CD4-positive, alpha-beta T cell (primary cell): ENCODE results near the gene OXTR. TPM values are rescaled to one million over a fixed set of nuclear protein-coding genes. Genes with fewer than 3 reads are reported as not detected.

Experiments
- ATAC-seq: fragments of 200-7000 bp; cut with Tn5 transposase; one replicate; pipeline ENCODE4 v1.10.0; 2022; ENCODE audit warnings: mild to moderate bottlenecking; ENCODE audit not compliant: poor library complexity
- CTCF ChIA-PET: fragments of 350-600 bp; sonication (Branson Sonifier 250); formaldehyde crosslinking; loops from one replicate; lab custom pipeline; 2021; ENCODE audit warnings: antibody characterized with exemption, inconsistent platforms; lab: Charles Lee
- POLR2A ChIA-PET: fragments of 350-600 bp; sonication (Branson Sonifier 250); formaldehyde crosslinking; loops from one replicate; lab custom pipeline; 2021; ENCODE audit warnings: antibody characterized with exemption, inconsistent platforms; lab: Charles Lee
- DNase-seq, 14 experiments: peaks; one replicate each; pipeline ENCODE4 v3.0.0-alpha.2; 2013 to 2020; ENCODE audit warnings: mixed read lengths in 2 of 14
- H3K27ac ChIP-seq, 2 donors: one replicate each; pipeline versions ENCODE4 v1.5.1 to v1.7.0; 2013; ENCODE audit warnings: low read length in 2 of 2, low read depth in 1 of 2, mild to moderate bottlenecking in 1 of 2
- H3K27me3 ChIP-seq, 2 experiments: 1 replicate in 1 of 2; 2 replicates in 1 of 2; pipeline versions ENCODE4 v1.6.1 to v1.7.0; 2013; ENCODE audit warnings: low read length in 2 of 2, control low read depth in 1 of 2, mild to moderate bottlenecking in 1 of 2, moderate library complexity in 1 of 2; ENCODE audit not compliant: insufficient read depth in 2 of 2, control insufficient read depth in 1 of 2
- H3K36me3 ChIP-seq: one replicate; pipeline ENCODE4 v1.6.1; 2013; ENCODE audit warnings: low read length, control low read depth; ENCODE audit not compliant: insufficient read depth
- H3K4me1 ChIP-seq: one replicate; pipeline ENCODE4 v1.6.1; 2013; ENCODE audit warnings: low read length, control low read depth; ENCODE audit not compliant: insufficient read depth
- H3K4me3 ChIP-seq: one replicate; pipeline ENCODE4 v1.5.1; 2013; ENCODE audit warnings: mild to moderate bottlenecking, low read length, moderate library complexity
- H3K9me3 ChIP-seq, 2 experiments: 1 replicate in 1 of 2; 2 replicates in 1 of 2; pipeline versions ENCODE4 v1.6.1 to v1.7.0; 2013; ENCODE audit warnings: low read length in 2 of 2, mild to moderate bottlenecking in 2 of 2, control low read depth in 1 of 2, moderate library complexity in 1 of 2; ENCODE audit not compliant: control insufficient read depth in 1 of 2, insufficient read depth in 1 of 2
- H3K27ac Mint-ChIP-seq: one replicate; pipeline ENCODE4 v1.8.0; 2020; ENCODE audit warnings: mixed read lengths
- H3K27me3 Mint-ChIP-seq: one replicate; pipeline ENCODE4 v1.8.0; 2021; ENCODE audit warnings: mixed read lengths
- H3K36me3 Mint-ChIP-seq: one replicate; pipeline ENCODE4 v1.8.0; 2021; ENCODE audit warnings: low read depth, mixed read lengths
- H3K4me1 Mint-ChIP-seq: one replicate; pipeline ENCODE4 v1.8.0; 2021; ENCODE audit warnings: low read depth, mixed read lengths
- H3K4me3 Mint-ChIP-seq: one replicate; pipeline ENCODE4 v1.8.0; 2020; ENCODE audit warnings: mild to moderate bottlenecking, mixed read lengths
- H3K9me3 Mint-ChIP-seq: one replicate; pipeline ENCODE4 v1.8.0; 2020; ENCODE audit warnings: mixed read lengths
- CTCF ChIP-seq: fragments of 200-600 bp; IDR thresholded peaks from one replicate; pipeline ENCODE4 v1.8.0; 2022; ENCODE audit warnings: antibody characterized with exemption, mild to moderate bottlenecking
- intact Hi-C, 2 experiments: fragments of 100-400 bp; cut with DNase I in 1 of 2; cut with micrococcal nuclease in 1 of 2; formaldehyde crosslinking; loops; one replicate each; pipeline versions ENCODE4 v1.15.1 to v1.9.0; 2023 to 2025; cut with DNase I, micrococcal nuclease
- total RNA-seq, 174 experiments: library from RNA in 2 of 174; stranded (reverse) in 2 of 174; gene quantifications; one replicate each; pipeline ENCODE4 v1.2.3 and lab custom pipeline; 2021 to 2026

OXTR gene
- total RNA-seq, 2 experiments from 2014 or later, result 0.11 to 0.17 TPM

- Mint-ChIP-seq H3K36me3 (no peaks in the 10 kb centered on the region), H3K9me3 (no peaks in the 10 kb centered on the region), H3K4me3 (no peak overlapping the region), H3K4me1 (no peaks in the 10 kb centered on the region), H3K27ac (no peak overlapping the region), H3K27me3 (peaks cover 42% of the 10 kb centered on the region)
- ChIA-PET POLR2A (no interaction called here), CTCF (no interaction called here)
- intact Hi-C loops, result no loop called here
- TF ChIP-seq CTCF, result no peak
- H3K4me1 ChIP-seq, result no peaks in the 10 kb centered on the region
- DNase-seq, result no peak
- no peak overlapping the region for H3K4me3 ChIP-seq
- H3K27me3 ChIP-seq, result peaks cover 10% of the 10 kb centered on the region in 2 experiments
- H3K27ac ChIP-seq, result no peak overlapping the region
- no peak for ATAC-seq
- H3K36me3 ChIP-seq, result no peaks in the 10 kb centered on the region
- H3K9me3 ChIP-seq, result no peaks in the 10 kb centered on the region
Observed at GRCh38 chr3:8775181-8775580, 5.8 kb upstream of the OXTR start.

GRCh38 chr3:8773941-8774542, 4.6 kb upstream of the OXTR start:
- CTCF ChIA-PET, result no interaction called here
- POLR2A ChIA-PET, result no interaction called here
- Mint-ChIP-seq H3K4me1 (peaks cover 5% of the 10 kb centered on the region), H3K9me3 (no peaks in the 10 kb centered on the region), H3K36me3 (no peaks in the 10 kb centered on the region), H3K27me3 (peaks cover 53% of the 10 kb centered on the region), H3K4me3 (no peak overlapping the region), H3K27ac (no peak overlapping the region)
- Histone ChIP-seq H3K27me3 (peaks cover 19% of the 10 kb centered on the region in 2 experiments), H3K4me1 (peaks cover 8% of the 10 kb centered on the region), H3K27ac (no peak overlapping the region), H3K4me3 (no peak overlapping the region), H3K9me3 (peaks cover 0 to 2% of the 10 kb centered on the region in 2 experiments), H3K36me3 (no peaks in the 10 kb centered on the region)
- no peak for TF ChIP-seq CTCF
- DNase-seq, result no peak
- no peak for ATAC-seq
- intact Hi-C loops, result no loop called here

- ChIA-PET CTCF (interaction anchor here (1.3 to 1.5 kb wide), 2 partner anchors 98 to 534 kb away, joined by 3 read pairs; no protein-coding TSS in a partner anchor), POLR2A (no interaction called here)
- Mint-ChIP-seq H3K4me1 (peaks cover 5% of the 10 kb centered on the region), H3K9me3 (no peaks in the 10 kb centered on the region), H3K4me3 (no peak overlapping the region), H3K27me3 (peaks cover 51% of the 10 kb centered on the region), H3K27ac (no peak overlapping the region), H3K36me3 (no peaks in the 10 kb centered on the region)
- Histone ChIP-seq H3K4me3 (no peak overlapping the region), H3K36me3 (no peaks in the 10 kb centered on the region), H3K4me1 (peaks cover 16% of the 10 kb centered on the region), H3K9me3 (peaks cover 0 to 10% of the 10 kb centered on the region in 2 experiments), H3K27ac (no peak overlapping the region), H3K27me3 (peaks cover 25 to 35% of the 10 kb centered on the region in 2 experiments)
- no peak for ATAC-seq
- no peak for DNase-seq
- no peak for TF ChIP-seq CTCF
- intact Hi-C loops, result no loop called here
Observed at GRCh38 chr3:8768364-8769087, 887 bp downstream of the OXTR start.
